A673 (cell line): Measurements from ENCODE around the gene CD276. TPM values are rescaled to one million over a fixed set of nuclear protein-coding genes. Genes with fewer than 3 reads are reported as not detected.

ENCODE experiments used
- BruUV-seq: library from RNA; stranded (reverse); fragments of 400-500 nt; replicated peaks from 2 replicates; lab custom pipeline; 2021; lab: Mats Ljungman, UMichigan
- CTCF ChIA-PET: fragments of 300-600 bp; sonication (Branson Sonifier 250); formaldehyde crosslinking; loops from one replicate; lab custom pipeline; 2022; ENCODE audit warnings: antibody characterized with exemption; lab: Charles Lee
- POLR2A ChIA-PET: fragments of 300-600 bp; sonication (Branson Sonifier 250); formaldehyde crosslinking; loops from one replicate; lab custom pipeline; 2022; ENCODE audit warnings: antibody characterized with exemption; ENCODE audit not compliant: low non-redundant PET; lab: Charles Lee
- DNase-seq: peaks from one replicate; pipeline ENCODE4 v3.0.0-alpha.2; 2015; ENCODE audit warnings: low spot score
- H3K27ac ChIP-seq: fragments of 200-600 bp; sonication (generic); 2 replicates; pipeline ENCODE4 v1.5.1; 2016; ENCODE audit warnings: mixed run types, low read depth, mild to moderate bottlenecking, mixed read lengths, antibody characterized with exemption, low read length; ENCODE audit not compliant: poor library complexity, severe bottlenecking
- H3K27me3 ChIP-seq: fragments of 200-600 bp; sonication (generic); replicated peaks from 2 replicates; pipeline ENCODE4 v1.6.1; 2017; ENCODE audit warnings: mixed run types, low read depth, mild to moderate bottlenecking, mixed read lengths, antibody characterized with exemption, low read length; ENCODE audit not compliant: insufficient read depth, poor library complexity
- H3K36me3 ChIP-seq: fragments of 200-600 bp; sonication (generic); 2 replicates; pipeline ENCODE4 v1.6.1; 2016; ENCODE audit warnings: mixed run types, mild to moderate bottlenecking, mixed read lengths, antibody characterized with exemption, low read length; ENCODE audit not compliant: insufficient read depth, poor library complexity, severe bottlenecking
- H3K4me1 ChIP-seq: fragments of 200-600 bp; sonication (generic); 2 replicates; pipeline ENCODE4 v1.6.1; 2017; ENCODE audit warnings: mixed run types, mild to moderate bottlenecking, mixed read lengths, antibody characterized with exemption, low read length; ENCODE audit not compliant: insufficient read depth, poor library complexity, severe bottlenecking
- H3K4me3 ChIP-seq: fragments of 200-600 bp; sonication (generic); 2 replicates; pipeline ENCODE4 v1.5.1; 2016; ENCODE audit warnings: low read depth, mixed run types, mild to moderate bottlenecking, mixed read lengths, low read length; ENCODE audit not compliant: poor library complexity, severe bottlenecking
- H3K9me3 ChIP-seq: fragments of 200-600 bp; sonication (generic); 2 replicates; pipeline ENCODE4 v1.6.1; 2016; ENCODE audit warnings: mixed run types, low read depth, mild to moderate bottlenecking, mixed read lengths, antibody characterized with exemption, low read length; ENCODE audit not compliant: poor library complexity, severe bottlenecking
- EZH2 ChIP-seq: fragments of 200-600 bp; sonication (generic); IDR thresholded peaks from 2 replicates; pipeline ENCODE4 v1.6.1; 2017; ENCODE audit warnings: borderline replicate concordance, low read depth, mild to moderate bottlenecking, mixed read lengths, antibody characterized with exemption, low read length; ENCODE audit not compliant: poor library complexity, severe bottlenecking
- intact Hi-C: fragments of 100-400 bp; cut with micrococcal nuclease; formaldehyde crosslinking; loops from one replicate; pipeline ENCODE4 v1.10.0; 2022; ENCODE audit not compliant: unreplicated experiment
- total RNA-seq: library from RNA; stranded (reverse); gene quantifications from 2 replicates; pipeline ENCODE4 v1.2.3, GENCODE V29; 2021
- TF ChIP-seq, protein P1 (sequence below): fragments of 300-800, 200-600 bp; sonication (generic); conservative IDR thresholded peaks from 2 replicates; pipeline ENCODE4 v1.5.1; 2017; ENCODE audit warnings: low read depth, mild to moderate bottlenecking, antibody characterized with exemption, low read length, moderate library complexity, mixed read lengths

The CD276 gene
- total RNA-seq, 1 experiment from 2014 or later, result 71.4 TPM

DNA sequence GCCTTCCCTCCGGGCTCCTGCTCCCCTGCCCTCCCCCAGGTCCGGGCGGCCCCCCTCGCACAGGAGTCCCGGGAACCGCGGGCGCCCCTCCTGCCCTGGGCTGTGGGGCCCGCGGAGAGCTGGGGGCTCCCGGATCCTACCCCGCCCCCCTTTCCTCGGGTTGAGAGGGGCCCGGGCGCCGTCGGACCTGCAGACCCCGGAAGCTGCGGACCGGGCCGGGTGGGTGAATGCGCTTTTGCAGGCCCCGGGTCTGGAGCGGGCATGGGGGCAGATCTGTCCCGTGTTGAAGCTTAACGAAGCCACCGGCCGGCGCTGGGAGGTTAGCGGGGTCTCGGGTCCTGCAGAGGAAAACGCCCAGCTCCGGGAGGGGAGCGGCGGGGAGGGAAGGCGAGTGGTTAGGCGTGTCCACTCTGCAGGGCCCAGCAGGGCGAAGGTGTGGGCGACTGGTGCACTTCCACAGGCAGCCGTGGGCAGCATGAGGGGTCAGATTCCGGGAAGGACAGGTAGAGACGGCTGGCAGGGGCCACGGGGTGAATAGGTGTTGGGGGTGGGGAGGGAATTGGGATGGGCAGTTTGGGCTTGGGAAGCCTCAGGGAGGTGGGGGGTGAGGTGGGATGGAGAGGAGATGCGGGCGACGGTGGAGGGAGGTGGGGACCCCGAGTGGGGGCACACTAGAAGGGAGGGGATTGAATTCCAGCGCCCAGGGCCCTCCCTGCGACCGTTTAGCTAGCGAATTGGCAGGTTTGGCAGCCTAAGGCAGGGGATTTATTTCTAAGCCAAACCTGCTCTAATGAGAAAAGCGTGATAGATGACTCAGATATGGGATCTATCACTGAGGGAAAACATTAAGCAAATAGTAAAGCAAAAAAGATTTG is 635 bp downstream of the CD276 start:
- intact Hi-C loops, result no loop called here
- no peaks in the 10 kb centered on the region for H3K27me3 ChIP-seq
- no TSS peak for BruUV-seq
- peak; percentile 37 for DNase-seq
- CTCF ChIA-PET, result interaction anchor here (0.7 kb wide), 1 partner anchor 12 kb away, joined by 11 read pairs; no protein-coding TSS in a partner anchor
- no peaks in the 10 kb centered on the region for H3K36me3 ChIP-seq
- no peaks in the 10 kb centered on the region for H3K9me3 ChIP-seq
- TF ChIP-seq, protein P1, sequence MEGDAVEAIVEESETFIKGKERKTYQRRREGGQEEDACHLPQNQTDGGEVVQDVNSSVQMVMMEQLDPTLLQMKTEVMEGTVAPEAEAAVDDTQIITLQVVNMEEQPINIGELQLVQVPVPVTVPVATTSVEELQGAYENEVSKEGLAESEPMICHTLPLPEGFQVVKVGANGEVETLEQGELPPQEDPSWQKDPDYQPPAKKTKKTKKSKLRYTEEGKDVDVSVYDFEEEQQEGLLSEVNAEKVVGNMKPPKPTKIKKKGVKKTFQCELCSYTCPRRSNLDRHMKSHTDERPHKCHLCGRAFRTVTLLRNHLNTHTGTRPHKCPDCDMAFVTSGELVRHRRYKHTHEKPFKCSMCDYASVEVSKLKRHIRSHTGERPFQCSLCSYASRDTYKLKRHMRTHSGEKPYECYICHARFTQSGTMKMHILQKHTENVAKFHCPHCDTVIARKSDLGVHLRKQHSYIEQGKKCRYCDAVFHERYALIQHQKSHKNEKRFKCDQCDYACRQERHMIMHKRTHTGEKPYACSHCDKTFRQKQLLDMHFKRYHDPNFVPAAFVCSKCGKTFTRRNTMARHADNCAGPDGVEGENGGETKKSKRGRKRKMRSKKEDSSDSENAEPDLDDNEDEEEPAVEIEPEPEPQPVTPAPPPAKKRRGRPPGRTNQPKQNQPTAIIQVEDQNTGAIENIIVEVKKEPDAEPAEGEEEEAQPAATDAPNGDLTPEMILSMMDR, result no peak
- no peak for TF ChIP-seq EZH2
- H3K4me1 ChIP-seq, result peaks cover 23% of the 10 kb centered on the region
- peak overlapping the region; percentile 90 for H3K27ac ChIP-seq
- H3K4me3 ChIP-seq, result peak overlapping the region; percentile 97
- POLR2A ChIA-PET, result no interaction called here

GRCh38 chr15:73685981-73686380 is 1.8 kb downstream of the CD276 start:
- CTCF ChIA-PET, result interaction anchor here (0.7 kb wide), 1 partner anchor 11 kb away, joined by 11 read pairs; no protein-coding TSS in a partner anchor
- Histone ChIP-seq H3K27ac (no peak overlapping the region), H3K36me3 (no peaks in the 10 kb centered on the region), H3K9me3 (no peaks in the 10 kb centered on the region), H3K4me3 (peak overlapping the region; percentile 97), H3K27me3 (no peaks in the 10 kb centered on the region), H3K4me1 (peaks cover 25% of the 10 kb centered on the region)
- no peak for TF ChIP-seq EZH2
- TF ChIP-seq, protein P1, result no peak
- DNase-seq, result no peak
- intact Hi-C loops, result no loop called here
- POLR2A ChIA-PET, result no interaction called here
- no TSS peak for BruUV-seq

GRCh38 chr15:73686781-73687256 is 2.6 kb downstream of the CD276 start:
- DNase-seq, result no peak
- BruUV-seq, result no TSS peak
- CTCF ChIA-PET, result interaction anchor here (0.5 kb wide), 1 partner anchor 50 kb away, joined by 3 read pairs; no protein-coding TSS in a partner anchor
- H3K36me3 ChIP-seq, result no peaks in the 10 kb centered on the region
- TF ChIP-seq, protein P1, result no peak
- TF ChIP-seq EZH2, result no peak
- H3K4me3 ChIP-seq, result no peak overlapping the region
- POLR2A ChIA-PET, result no interaction called here
- peaks cover 34% of the 10 kb centered on the region for H3K4me1 ChIP-seq
- intact Hi-C loops, result no loop called here
- no peaks in the 10 kb centered on the region for H3K9me3 ChIP-seq
- H3K27ac ChIP-seq, result no peak overlapping the region
- no peaks in the 10 kb centered on the region for H3K27me3 ChIP-seq
